Transverse colon (tissue), 4 donors: ENCODE results near the gene ATP11A.

Source experiments
- EP300 ChIP-seq: sonication (generic); formaldehyde crosslinking; IDR thresholded peaks from one replicate; pipeline ENCODE4 v1.6.1; 2017; ENCODE audit warnings: antibody characterized with exemption, low read depth
- POLR2A ChIP-seq: fragments of 450-650 bp; IDR thresholded peaks from one replicate; pipeline ENCODE4 v1.6.1; 2016; ENCODE audit warnings: antibody characterized with exemption, mild to moderate bottlenecking, moderate library complexity
- POLR2AphosphoS5 ChIP-seq, 3 donors: sonication (generic); formaldehyde crosslinking; IDR thresholded peaks; one replicate each; pipeline ENCODE4 v1.6.1; 2016; ENCODE audit warnings: antibody characterized with exemption in 3 of 3
- TF ChIP-seq, protein P1 (sequence below), 5 experiments: fragments of 200-600 bp in 3 of 5; fragments of 450-650 bp in 2 of 5; sonication (generic) in 3 of 5; IDR thresholded peaks; 1 replicate in 2 of 5; 2 replicates in 3 of 5; pipeline ENCODE4 v1.5.1; 2016 to 2017; ENCODE audit warnings: antibody characterized with exemption in 5 of 5, inconsistent platforms in 3 of 5, mild to moderate bottlenecking in 2 of 5, moderate library complexity in 1 of 5

DNA sequence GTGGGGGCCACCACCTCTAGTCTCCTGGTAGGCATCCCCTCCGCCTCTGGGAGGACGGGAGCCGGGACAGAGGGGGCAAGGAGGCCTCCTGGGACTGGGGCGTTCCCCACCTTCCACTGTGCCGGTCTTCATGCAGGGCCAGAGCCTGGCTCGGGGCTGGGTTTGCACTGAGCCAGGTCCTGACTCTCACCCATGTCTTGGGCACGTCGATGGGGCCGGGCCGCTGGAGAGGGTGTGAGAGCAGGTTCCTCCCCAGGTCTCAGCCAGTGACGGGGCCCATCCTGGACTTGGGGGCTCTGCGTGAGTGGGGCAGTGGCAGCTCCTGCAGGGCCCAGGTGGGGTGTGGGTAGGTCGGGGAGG, 26.6 kb downstream of the ATP11A start:
- TF ChIP-seq, protein P1, sequence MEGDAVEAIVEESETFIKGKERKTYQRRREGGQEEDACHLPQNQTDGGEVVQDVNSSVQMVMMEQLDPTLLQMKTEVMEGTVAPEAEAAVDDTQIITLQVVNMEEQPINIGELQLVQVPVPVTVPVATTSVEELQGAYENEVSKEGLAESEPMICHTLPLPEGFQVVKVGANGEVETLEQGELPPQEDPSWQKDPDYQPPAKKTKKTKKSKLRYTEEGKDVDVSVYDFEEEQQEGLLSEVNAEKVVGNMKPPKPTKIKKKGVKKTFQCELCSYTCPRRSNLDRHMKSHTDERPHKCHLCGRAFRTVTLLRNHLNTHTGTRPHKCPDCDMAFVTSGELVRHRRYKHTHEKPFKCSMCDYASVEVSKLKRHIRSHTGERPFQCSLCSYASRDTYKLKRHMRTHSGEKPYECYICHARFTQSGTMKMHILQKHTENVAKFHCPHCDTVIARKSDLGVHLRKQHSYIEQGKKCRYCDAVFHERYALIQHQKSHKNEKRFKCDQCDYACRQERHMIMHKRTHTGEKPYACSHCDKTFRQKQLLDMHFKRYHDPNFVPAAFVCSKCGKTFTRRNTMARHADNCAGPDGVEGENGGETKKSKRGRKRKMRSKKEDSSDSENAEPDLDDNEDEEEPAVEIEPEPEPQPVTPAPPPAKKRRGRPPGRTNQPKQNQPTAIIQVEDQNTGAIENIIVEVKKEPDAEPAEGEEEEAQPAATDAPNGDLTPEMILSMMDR (IDR thresholded peaks at IDR 0.05), result no peak
- no peak for TF ChIP-seq POLR2A
- no peak for TF ChIP-seq POLR2AphosphoS5 (IDR thresholded peaks at IDR 0.05)
- TF ChIP-seq EP300, result no peak
